ENCODE measurements around the gene MAGI1.

MAGI1 gene

DNA sequence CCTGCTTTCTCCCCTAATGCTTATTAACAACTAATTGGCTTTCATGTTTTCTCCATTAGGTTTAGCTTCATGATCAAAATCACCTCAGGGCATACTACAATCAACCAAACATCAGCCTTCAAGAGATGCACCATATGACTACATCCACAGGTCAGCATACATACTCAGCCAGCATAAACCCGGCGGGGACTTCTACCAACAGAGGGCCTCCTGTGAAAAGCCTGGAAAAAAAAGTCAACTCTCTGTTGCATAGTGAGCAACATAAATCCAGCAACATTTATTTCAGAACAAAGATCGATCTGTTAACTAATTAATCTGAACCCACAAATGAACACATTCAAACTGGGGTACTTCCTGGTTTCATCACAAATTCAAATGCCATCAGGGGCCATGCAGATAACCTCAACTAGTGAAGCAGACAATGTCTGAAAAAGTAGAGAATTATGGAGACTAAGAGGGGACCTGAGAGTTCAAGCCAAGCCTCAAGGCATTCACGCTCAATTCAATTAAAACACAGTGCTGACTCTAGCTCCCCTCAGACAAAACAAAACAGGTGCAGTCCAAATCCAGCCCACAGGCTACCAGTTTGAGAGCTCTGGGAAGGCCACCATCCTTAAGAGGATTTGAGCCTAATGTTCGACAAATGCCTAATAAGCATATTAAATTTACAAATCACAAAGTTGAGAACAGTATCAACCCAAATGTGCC, 124.5 kb downstream of the MAGI1 start:
- Histone ChIP-seq H3K79me1 (replicated peaks; ENCODE audit: low read length, poor library complexity, severe bottlenecking) (peaks cover 25% of the 10 kb centered on the region), H3K4ac (ENCODE audit: low read depth in 1 of 2, low read length in 2 of 2) (no peak overlapping the region), H2BK15ac (ENCODE audit: low read depth, poor library complexity, severe bottlenecking) (no peak overlapping the region), H3K23ac (ENCODE audit: low read length in 2 of 2) (no peak overlapping the region), H2BK120ac (ENCODE audit: low read depth, low read length) (no peak overlapping the region), H4K91ac (ENCODE audit: low read length) (no peak overlapping the region), H4K8ac (ENCODE audit: low read length) (no peak overlapping the region), H2AK5ac (ENCODE audit: low read length, severe bottlenecking) (no peak overlapping the region), H3K14ac (ENCODE audit: low read length in 2 of 2) (no peak overlapping the region), H3K18ac (ENCODE audit: low read depth in 1 of 2, low read length in 2 of 2) (no peak overlapping the region), H3K4me2 (ENCODE audit: low read length, poor library complexity, severe bottlenecking) (no peak overlapping the region), H3K9me3 (ENCODE audit: control insufficient read depth, low read length) (peaks cover 10% of the 10 kb centered on the region), H3K27ac (ENCODE audit: low read length, poor library complexity, severe bottlenecking) (no peak overlapping the region), H2AFZ (ENCODE audit: low read depth, low read length) (no peak overlapping the region), H3K9ac (ENCODE audit: low read length) (no peak overlapping the region), H3K4me1 (ENCODE audit: control insufficient read depth, insufficient read depth, low read depth, low read length) (no peaks in the 10 kb centered on the region), H2BK12ac (ENCODE audit: low read length in 2 of 2) (no peak overlapping the region), H3K27me3 (ENCODE audit: control insufficient read depth in 1 of 2, insufficient read depth in 1 of 2, low read length in 2 of 2) (no peaks in the 10 kb centered on the region), H3K4me3 (ENCODE audit: insufficient read depth in 1 of 2, low read depth in 1 of 2, low read length in 2 of 2) (no peak overlapping the region), H3K36me3 (ENCODE audit: control insufficient read depth in 1 of 2, insufficient read depth in 2 of 2, low read depth in 1 of 2, low read length in 2 of 2) (no peaks in the 10 kb centered on the region), H2BK5ac (ENCODE audit: low read depth, low read length, poor library complexity, severe bottlenecking) (no peak overlapping the region)
- DNase-seq: no peak
- WGBS: 87% methylated on average over 4 of the region's 5 CpGs

- Histone ChIP-seq H3K14ac (ENCODE audit: low read length in 2 of 2) (no peak overlapping the region), H3K4me2 (ENCODE audit: low read length, poor library complexity, severe bottlenecking) (no peak overlapping the region), H3K36me3 (ENCODE audit: control insufficient read depth in 1 of 2, insufficient read depth in 2 of 2, low read depth in 1 of 2, low read length in 2 of 2) (no peaks in the 10 kb centered on the region), H4K8ac (ENCODE audit: low read length) (no peak overlapping the region), H3K27ac (ENCODE audit: low read length, poor library complexity, severe bottlenecking) (no peak overlapping the region), H3K23ac (ENCODE audit: low read length in 2 of 2) (no peak overlapping the region), H3K27me3 (ENCODE audit: control insufficient read depth in 1 of 2, insufficient read depth in 1 of 2, low read length in 2 of 2) (no peaks in the 10 kb centered on the region), H3K9ac (ENCODE audit: low read length) (no peak overlapping the region), H3K79me1 (replicated peaks; ENCODE audit: low read length, poor library complexity, severe bottlenecking) (peaks cover 26% of the 10 kb centered on the region), H2BK120ac (ENCODE audit: low read depth, low read length) (no peak overlapping the region), H2BK12ac (ENCODE audit: low read length in 2 of 2) (no peak overlapping the region), H3K18ac (ENCODE audit: low read depth in 1 of 2, low read length in 2 of 2) (no peak overlapping the region), H2AK5ac (ENCODE audit: low read length, severe bottlenecking) (no peak overlapping the region), H3K4ac (ENCODE audit: low read depth in 1 of 2, low read length in 2 of 2) (no peak overlapping the region), H2BK15ac (ENCODE audit: low read depth, poor library complexity, severe bottlenecking) (no peak overlapping the region), H2AFZ (ENCODE audit: low read depth, low read length) (no peak overlapping the region), H3K4me1 (ENCODE audit: control insufficient read depth, insufficient read depth, low read depth, low read length) (no peaks in the 10 kb centered on the region), H3K9me3 (ENCODE audit: control insufficient read depth, low read length) (peaks cover 8% of the 10 kb centered on the region), H3K4me3 (ENCODE audit: insufficient read depth in 1 of 2, low read depth in 1 of 2, low read length in 2 of 2) (no peak overlapping the region), H2BK5ac (ENCODE audit: low read depth, low read length, poor library complexity, severe bottlenecking) (no peak overlapping the region), H4K91ac (ENCODE audit: low read length) (no peak overlapping the region)
- 97% methylated on average over 1 of the region's 1 CpG for WGBS
- DNase-seq: no peak
These were observed 126.1 kb downstream of the MAGI1 start for GRCh38 chr3:65912647-65913046.

DNA sequence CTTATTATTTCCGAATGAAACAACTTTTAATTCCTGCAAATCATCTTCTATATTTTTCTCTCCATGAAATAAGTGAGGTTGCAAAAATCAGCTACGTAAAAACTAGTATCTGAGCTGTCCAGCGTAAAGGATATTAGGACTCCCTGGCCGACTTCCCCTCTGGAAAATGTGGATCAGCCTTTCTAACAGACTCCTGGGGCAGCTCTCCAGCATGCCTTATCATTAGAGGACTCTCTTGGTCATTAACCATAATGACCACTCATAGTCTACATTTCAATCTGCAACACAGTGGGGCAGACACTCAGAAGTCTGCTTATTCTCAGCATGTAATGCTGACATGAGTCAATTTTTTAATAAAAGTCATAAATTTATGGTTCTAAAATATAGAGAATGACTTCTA, 130.1 kb downstream of the MAGI1 start:
- H4K8ac ChIP-seq (ENCODE audit: low read length): no peak overlapping the region
- H2AK5ac ChIP-seq (ENCODE audit: low read length, severe bottlenecking): no peak overlapping the region
- no peak overlapping the region for H3K4me2 ChIP-seq (ENCODE audit: low read length, poor library complexity, severe bottlenecking)
- no peak overlapping the region for H2BK15ac ChIP-seq (ENCODE audit: low read depth, poor library complexity, severe bottlenecking)
- no peaks in the 10 kb centered on the region for H3K36me3 ChIP-seq (ENCODE audit: control insufficient read depth in 1 of 2, insufficient read depth in 2 of 2, low read depth in 1 of 2, low read length in 2 of 2)
- DNase-seq: no peak
- H3K79me1 ChIP-seq (replicated peaks; ENCODE audit: low read length, poor library complexity, severe bottlenecking): peaks cover 32% of the 10 kb centered on the region
- peaks cover 2% of the 10 kb centered on the region for H3K4me1 ChIP-seq (ENCODE audit: control insufficient read depth, insufficient read depth, low read depth, low read length)
- H3K4ac ChIP-seq (ENCODE audit: low read depth in 1 of 2, low read length in 2 of 2): no peak overlapping the region
- no peak overlapping the region for H2BK12ac ChIP-seq (ENCODE audit: low read length in 2 of 2)
- H2AFZ ChIP-seq (ENCODE audit: low read depth, low read length): no peak overlapping the region
- H3K27me3 ChIP-seq (ENCODE audit: control insufficient read depth in 1 of 2, insufficient read depth in 1 of 2, low read length in 2 of 2): no peaks in the 10 kb centered on the region
- no peaks in the 10 kb centered on the region for H3K9me3 ChIP-seq (ENCODE audit: control insufficient read depth, low read length)
- no peak overlapping the region for H3K18ac ChIP-seq (ENCODE audit: low read depth in 1 of 2, low read length in 2 of 2)
- no peak overlapping the region for H3K9ac ChIP-seq (ENCODE audit: low read length)
- no peak overlapping the region for H3K4me3 ChIP-seq (ENCODE audit: insufficient read depth in 1 of 2, low read depth in 1 of 2, low read length in 2 of 2)
- no peak overlapping the region for H3K14ac ChIP-seq (ENCODE audit: low read length in 2 of 2)
- H3K27ac ChIP-seq (ENCODE audit: low read length, poor library complexity, severe bottlenecking): no peak overlapping the region
- H3K23ac ChIP-seq (ENCODE audit: low read length in 2 of 2): no peak overlapping the region
- H4K91ac ChIP-seq (ENCODE audit: low read length): no peak overlapping the region
- H2BK5ac ChIP-seq (ENCODE audit: low read depth, low read length, poor library complexity, severe bottlenecking): no peak overlapping the region
- no peak overlapping the region for H2BK120ac ChIP-seq (ENCODE audit: low read depth, low read length)
- 90% methylated on average over 4 of the region's 4 CpGs for whole genome bisulfite sequencing

DNA sequence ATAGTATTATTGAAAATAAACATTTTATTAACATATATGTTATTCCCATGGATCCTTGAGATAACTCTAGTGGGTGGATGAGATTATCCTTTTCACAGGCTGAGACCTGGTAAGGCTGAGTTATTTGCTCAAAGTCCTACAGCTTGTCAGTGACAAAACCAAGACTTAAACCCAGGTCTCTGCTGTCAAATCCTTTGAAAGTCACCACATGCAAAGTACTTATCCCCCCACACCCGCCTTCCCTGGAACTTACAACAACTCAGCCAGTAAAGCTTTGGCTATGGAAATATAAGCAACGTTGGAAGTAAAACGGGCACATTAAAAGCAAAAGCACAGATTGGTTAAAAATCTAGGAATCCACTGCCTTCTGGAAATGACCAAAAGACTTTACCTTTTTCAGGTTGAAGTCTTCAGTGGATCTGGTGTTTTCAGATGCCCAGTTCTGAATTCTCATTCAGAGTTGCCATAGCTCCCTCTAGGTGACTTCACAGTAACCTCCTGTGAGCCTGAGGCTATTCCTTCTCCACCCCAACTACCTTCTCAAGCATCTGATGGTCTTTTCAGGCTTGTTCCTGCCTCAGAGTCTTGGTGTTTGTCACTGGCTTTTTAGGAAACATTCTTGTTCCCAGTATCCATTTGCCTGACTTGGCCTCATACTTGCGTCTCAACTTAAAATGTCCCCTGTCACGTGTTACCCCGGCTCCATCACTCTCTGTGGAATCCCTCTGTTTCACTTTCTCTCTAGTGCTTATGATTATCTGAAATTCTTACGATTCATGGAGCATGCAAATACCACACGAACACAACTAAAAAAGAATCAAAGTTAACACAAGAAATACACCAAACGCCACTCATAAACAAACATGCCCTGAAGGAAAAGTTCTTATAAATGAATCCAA, 131.2 kb downstream of the MAGI1 start:
- Histone ChIP-seq H2AFZ (ENCODE audit: low read depth, low read length) (no peak overlapping the region), H3K4ac (ENCODE audit: low read depth in 1 of 2, low read length in 2 of 2) (no peak overlapping the region), H2BK120ac (ENCODE audit: low read depth, low read length) (no peak overlapping the region), H2BK5ac (ENCODE audit: low read depth, low read length, poor library complexity, severe bottlenecking) (no peak overlapping the region), H3K4me3 (ENCODE audit: insufficient read depth in 1 of 2, low read depth in 1 of 2, low read length in 2 of 2) (no peak overlapping the region), H4K8ac (ENCODE audit: low read length) (no peak overlapping the region), H3K9ac (ENCODE audit: low read length) (no peak overlapping the region), H3K27ac (ENCODE audit: low read length, poor library complexity, severe bottlenecking) (no peak overlapping the region), H3K14ac (ENCODE audit: low read length in 2 of 2) (no peak overlapping the region), H4K91ac (ENCODE audit: low read length) (no peak overlapping the region), H3K27me3 (ENCODE audit: control insufficient read depth in 1 of 2, insufficient read depth in 1 of 2, low read length in 2 of 2) (no peaks in the 10 kb centered on the region), H3K79me1 (replicated peaks; ENCODE audit: low read length, poor library complexity, severe bottlenecking) (peaks cover 31% of the 10 kb centered on the region), H3K4me1 (ENCODE audit: control insufficient read depth, insufficient read depth, low read depth, low read length) (peaks cover 6% of the 10 kb centered on the region), H2AK5ac (ENCODE audit: low read length, severe bottlenecking) (no peak overlapping the region), H3K36me3 (ENCODE audit: control insufficient read depth in 1 of 2, insufficient read depth in 2 of 2, low read depth in 1 of 2, low read length in 2 of 2) (no peaks in the 10 kb centered on the region), H3K23ac (ENCODE audit: low read length in 2 of 2) (no peak overlapping the region), H2BK12ac (ENCODE audit: low read length in 2 of 2) (no peak overlapping the region), H3K4me2 (ENCODE audit: low read length, poor library complexity, severe bottlenecking) (no peak overlapping the region), H3K18ac (ENCODE audit: low read depth in 1 of 2, low read length in 2 of 2) (no peak overlapping the region), H3K9me3 (ENCODE audit: control insufficient read depth, low read length) (no peaks in the 10 kb centered on the region), H2BK15ac (ENCODE audit: low read depth, poor library complexity, severe bottlenecking) (no peak overlapping the region)
- no peak for DNase-seq
- WGBS: 82% methylated on average over 9 of the region's 9 CpGs
